Islet precursor cell (in vitro differentiated cells): ENCODE data around the gene MRM2.

Source experiments
- DNase-seq: peaks from one replicate; pipeline ENCODE4 v3.0.0-alpha.2; 2018

The MRM2 gene

GRCh38 chr7:2245883-2246675 lies 4.1 kb upstream of the MRM2 start:
- DNase-seq = no peak

GRCh38 chr7:2244404-2244995 lies 2.5 kb upstream of the MRM2 start:
- no peak for DNase-seq

- DNase-seq = no peak
These were observed 1.5 kb upstream of the MRM2 start for GRCh38 chr7:2243458-2243857.

GRCh38 chr7:2242541-2243429 lies 780 bp upstream of the MRM2 start:
- no peak for DNase-seq

GRCh38 chr7:2239242-2239641 lies 2.8 kb downstream of the MRM2 start:
- DNase-seq = no peak

GRCh38 chr7:2237109-2237602 lies 4.8 kb downstream of the MRM2 start:
- DNase-seq = no peak

- DNase-seq = no peak
These were observed 8.1 kb downstream of the MRM2 start for GRCh38 chr7:2233926-2234325.

GRCh38 chr7:2232766-2233520 lies 9.1 kb downstream of the MRM2 start, which contains the start of gene MAD1L1:
Gene MAD1L1, minus strand, starts transcription at chr7:2232945. Its CDS starts 2,812 bp downstream, at chr7:2230133.
- DNase-seq = peak; percentile 92

GRCh38 chr7:2231992-2232765 lies 9.8 kb downstream of the MRM2 start:
- DNase-seq = peak; percentile 68

- no peak for DNase-seq
These were observed 11.1 kb downstream of the MRM2 start for GRCh38 chr7:2230882-2231281.

GRCh38 chr7:2230226-2230625 lies 11.8 kb downstream of the MRM2 start:
- DNase-seq = no peak

GRCh38 chr7:2229467-2229866 lies 12.5 kb downstream of the MRM2 start:
- no peak for DNase-seq

- no peak for DNase-seq
These were observed 13.1 kb downstream of the MRM2 start for GRCh38 chr7:2228921-2229320.

- no peak for DNase-seq
These were observed 14.3 kb downstream of the MRM2 start for GRCh38 chr7:2227699-2228098.

GRCh38 chr7:2225830-2226229 lies 16.2 kb downstream of the MRM2 start:
- no peak for DNase-seq

GRCh38 chr7:2225336-2225735 lies 16.7 kb downstream of the MRM2 start:
- no peak for DNase-seq

- DNase-seq = no peak
These were observed 17.1 kb downstream of the MRM2 start for GRCh38 chr7:2224934-2225333.

GRCh38 chr7:2224491-2224928 lies 17.5 kb downstream of the MRM2 start:
- no peak for DNase-seq

- DNase-seq = no peak
These were observed 18.7 kb downstream of the MRM2 start for GRCh38 chr7:2223321-2223720.

GRCh38 chr7:2222516-2222915 lies 19.5 kb downstream of the MRM2 start:
- DNase-seq = no peak

- no peak for DNase-seq
These were observed 21.1 kb downstream of the MRM2 start for GRCh38 chr7:2220954-2221353.

GRCh38 chr7:2220506-2220905 lies 21.5 kb downstream of the MRM2 start:
- no peak for DNase-seq
